Neutrophil (primary cell): ENCODE data around the gene SP4.

Experiments
- H3K27ac ChIP-seq: fragments of 200-600 bp; sonication (generic); 2 replicates; pipeline ENCODE4 v1.5.1; 2016; ENCODE audit warnings: mild to moderate bottlenecking, moderate library complexity
- H3K27me3 ChIP-seq: fragments of 200-600 bp; sonication (generic); 2 replicates; pipeline ENCODE4 v1.6.0; 2016; ENCODE audit warnings: mild to moderate bottlenecking
- H3K36me3 ChIP-seq: fragments of 200-600 bp; sonication (generic); 2 replicates; pipeline ENCODE4 v1.5.1; 2017
- H3K4me1 ChIP-seq, 2 experiments: fragments of 200-600 bp in 1 of 2; sonication (generic) in 1 of 2; 1 replicate in 1 of 2; 2 replicates in 1 of 2; pipeline versions ENCODE4 v1.5.1 to v1.6.1; 2013 to 2016; ENCODE audit warnings: low read depth in 1 of 2, low read length in 1 of 2, mild to moderate bottlenecking in 1 of 2, moderate library complexity in 1 of 2; ENCODE audit not compliant: control insufficient read depth in 1 of 2, insufficient read depth in 1 of 2
- H3K4me3 ChIP-seq, 2 experiments: fragments of 200-600 bp in 1 of 2; sonication (generic) in 1 of 2; 1 replicate in 1 of 2; 2 replicates in 1 of 2; pipeline ENCODE4 v1.5.1; 2013 to 2016; ENCODE audit warnings: low read depth in 1 of 2, low read length in 1 of 2, mild to moderate bottlenecking in 1 of 2, moderate library complexity in 1 of 2
- H3K9me3 ChIP-seq: fragments of 200-600 bp; sonication (generic); 2 replicates; pipeline ENCODE4 v1.5.1; 2016
- TF ChIP-seq, protein P1 (sequence below): fragments of 200-600 bp; sonication (generic); IDR thresholded peaks from 2 replicates; pipeline ENCODE4 v1.5.1; 2016; ENCODE audit warnings: antibody characterized with exemption

SP4 gene

GRCh38 chr7:21463524-21463923, 35.6 kb downstream of the SP4 start:
- H3K27me3 ChIP-seq, result no peaks in the 10 kb centered on the region
- no peak overlapping the region for H3K27ac ChIP-seq
- no peaks in the 10 kb centered on the region for H3K9me3 ChIP-seq
- H3K4me3 ChIP-seq, result no peak overlapping the region
- peaks cover 4 to 6% of the 10 kb centered on the region in 2 experiments for H3K4me1 ChIP-seq
- TF ChIP-seq, protein P1, sequence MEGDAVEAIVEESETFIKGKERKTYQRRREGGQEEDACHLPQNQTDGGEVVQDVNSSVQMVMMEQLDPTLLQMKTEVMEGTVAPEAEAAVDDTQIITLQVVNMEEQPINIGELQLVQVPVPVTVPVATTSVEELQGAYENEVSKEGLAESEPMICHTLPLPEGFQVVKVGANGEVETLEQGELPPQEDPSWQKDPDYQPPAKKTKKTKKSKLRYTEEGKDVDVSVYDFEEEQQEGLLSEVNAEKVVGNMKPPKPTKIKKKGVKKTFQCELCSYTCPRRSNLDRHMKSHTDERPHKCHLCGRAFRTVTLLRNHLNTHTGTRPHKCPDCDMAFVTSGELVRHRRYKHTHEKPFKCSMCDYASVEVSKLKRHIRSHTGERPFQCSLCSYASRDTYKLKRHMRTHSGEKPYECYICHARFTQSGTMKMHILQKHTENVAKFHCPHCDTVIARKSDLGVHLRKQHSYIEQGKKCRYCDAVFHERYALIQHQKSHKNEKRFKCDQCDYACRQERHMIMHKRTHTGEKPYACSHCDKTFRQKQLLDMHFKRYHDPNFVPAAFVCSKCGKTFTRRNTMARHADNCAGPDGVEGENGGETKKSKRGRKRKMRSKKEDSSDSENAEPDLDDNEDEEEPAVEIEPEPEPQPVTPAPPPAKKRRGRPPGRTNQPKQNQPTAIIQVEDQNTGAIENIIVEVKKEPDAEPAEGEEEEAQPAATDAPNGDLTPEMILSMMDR, result no peak
- peaks cover 5% of the 10 kb centered on the region for H3K36me3 ChIP-seq

GRCh38 chr7:21468969-21469368, 41.1 kb downstream of the SP4 start:
- Histone ChIP-seq H3K9me3 (no peaks in the 10 kb centered on the region), H3K36me3 (no peaks in the 10 kb centered on the region), H3K4me1 (no peaks in the 10 kb centered on the region), H3K27me3 (no peaks in the 10 kb centered on the region), H3K4me3 (no peak overlapping the region), H3K27ac (no peak overlapping the region)
- TF ChIP-seq, protein P1, result no peak

DNA sequence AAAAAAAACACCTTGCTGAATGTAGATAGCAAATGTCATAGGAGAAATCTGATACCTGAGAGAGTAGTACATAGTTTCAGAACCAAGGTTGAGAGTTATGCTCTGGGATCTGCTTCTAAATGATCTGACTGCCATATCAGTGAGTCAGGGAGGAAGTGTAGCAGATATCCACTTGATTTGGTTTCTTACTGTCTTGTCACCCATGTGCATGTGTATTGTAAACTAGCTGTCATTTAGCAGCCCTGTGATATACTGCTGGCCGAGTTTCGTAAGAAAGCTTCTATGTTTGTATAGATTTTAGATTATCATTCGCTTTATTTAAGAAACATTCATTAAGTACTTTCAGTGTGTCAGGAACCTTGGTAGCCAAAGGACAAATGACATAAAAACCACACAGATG, 42.0 kb downstream of the SP4 start:
- Histone ChIP-seq H3K36me3 (no peaks in the 10 kb centered on the region), H3K4me1 (no peaks in the 10 kb centered on the region), H3K9me3 (no peaks in the 10 kb centered on the region), H3K27ac (no peak overlapping the region), H3K27me3 (no peaks in the 10 kb centered on the region), H3K4me3 (no peak overlapping the region)
- TF ChIP-seq, protein P1, result no peak

DNA sequence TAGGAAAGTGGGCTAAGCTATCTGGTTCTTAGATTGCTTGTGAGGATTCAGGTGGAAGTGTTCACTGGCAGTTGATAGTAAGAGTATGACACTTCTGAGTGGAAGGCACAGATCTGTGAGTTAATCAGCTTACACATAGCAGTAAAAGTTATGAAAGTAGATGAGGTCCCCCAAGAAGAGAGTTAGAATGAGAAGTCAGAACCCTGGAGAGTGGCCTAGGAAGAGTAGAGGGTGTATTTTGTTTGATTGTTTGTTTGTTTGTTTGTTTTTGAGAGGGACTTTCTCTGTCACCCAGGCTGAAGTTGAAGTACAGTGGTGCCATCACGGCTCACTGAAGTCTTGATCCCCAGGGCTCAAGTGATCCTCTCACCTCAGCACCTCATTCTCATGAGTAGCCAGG, 44.1 kb downstream of the SP4 start:
- Histone ChIP-seq H3K9me3 (no peaks in the 10 kb centered on the region), H3K27ac (no peak overlapping the region), H3K36me3 (peaks cover 1% of the 10 kb centered on the region), H3K27me3 (no peaks in the 10 kb centered on the region), H3K4me1 (no peaks in the 10 kb centered on the region), H3K4me3 (no peak overlapping the region)
- TF ChIP-seq, protein P1, result no peak

- no peak overlapping the region for H3K4me3 ChIP-seq
- no peaks in the 10 kb centered on the region for H3K4me1 ChIP-seq
- TF ChIP-seq, protein P1, result no peak
Observed at GRCh38 chr7:21476429-21476828, 48.5 kb downstream of the SP4 start.

More at GRCh38 chr7:21476429-21476828, 48.5 kb downstream of the SP4 start:
- H3K36me3 ChIP-seq, result peaks cover 19% of the 10 kb centered on the region
- no peak overlapping the region for H3K27ac ChIP-seq
- no peaks in the 10 kb centered on the region for H3K27me3 ChIP-seq
- no peaks in the 10 kb centered on the region for H3K9me3 ChIP-seq
